GM12878 (cell line): ENCODE results near the gene CLEC18A. TPM values are rescaled to one million over a fixed set of nuclear protein-coding genes. Genes with fewer than 3 reads are reported as not detected.

ENCODE experiments used
- ATAC-seq: fragments of 200-7000 bp; cut with Tn5 transposase; 3 replicates; pipeline ENCODE4 v1.9.1; 2020; ENCODE audit warnings: mild to moderate bottlenecking, moderate library complexity
- BruUV-seq: library from RNA; stranded (reverse); fragments of 400-500 nt; replicated peaks from 2 replicates; lab custom pipeline; 2021; lab: Mats Ljungman, UMichigan
- CTCF ChIA-PET: fragments of 300-600 bp; sonication (Branson Sonifier 250); formaldehyde crosslinking; extraction: SDS; loops from one replicate; lab custom pipeline; 2021; ENCODE audit warnings: inconsistent platforms; lab: Yijun Ruan, JAX
- POLR2A ChIA-PET: fragments of 350-600 bp; formaldehyde crosslinking; extraction: SDS; loops from one replicate; lab custom pipeline; 2021; ENCODE audit warnings: inconsistent platforms; lab: Charles Lee
- RAD21 ChIA-PET: fragments of 300-600 bp; sonication (Branson Sonifier 250); formaldehyde crosslinking; loops from one replicate; lab custom pipeline; 2023; ENCODE audit warnings: antibody characterized with exemption; ENCODE audit not compliant: unreplicated experiment; lab: Charles Lee
- SMC1A ChIA-PET: fragments of 300-600 bp; sonication (Branson Sonifier 250); formaldehyde crosslinking; loops from one replicate; lab custom pipeline; 2023; ENCODE audit not compliant: unreplicated experiment, uncharacterized antibody; lab: Charles Lee
- DNase-seq: peaks from one replicate; pipeline ENCODE4 v3.0.0-alpha.2; 2011; ENCODE audit warnings: low read depth, low spot score
- FAIRE-seq: peaks from 3 replicates; lab custom pipeline; 2011; peaks lifted over from hg19 to GRCh38; lab: Jason Lieb, UNC
- H2AFZ ChIP-seq: 2 replicates; pipeline ENCODE4 v1.6.0; 2011; ENCODE audit warnings: low read depth, low read length, control low read depth; ENCODE audit not compliant: control insufficient read depth
- H3K27ac ChIP-seq: 2 replicates; pipeline ENCODE4 v1.5.1; 2011; ENCODE audit warnings: control low read depth; ENCODE audit not compliant: control insufficient read depth, insufficient read depth
- H3K27me3 ChIP-seq, 2 experiments: replicated peaks in 1 of 2; 2 replicates each; pipeline versions ENCODE4 v1.6.0 to v1.6.1; 2011; ENCODE audit warnings: low read length in 1 of 2; ENCODE audit not compliant: control insufficient read depth in 2 of 2, insufficient read depth in 2 of 2
- H3K36me3 ChIP-seq, 2 experiments: 2 replicates each; pipeline ENCODE4 v1.5.1; 2011; ENCODE audit warnings: low read length in 1 of 2; ENCODE audit not compliant: control insufficient read depth in 2 of 2, insufficient read depth in 2 of 2
- H3K4me1 ChIP-seq: 2 replicates; pipeline ENCODE4 v1.6.1; 2011; ENCODE audit warnings: mild to moderate bottlenecking, low read length, moderate library complexity, mixed read lengths; ENCODE audit not compliant: control insufficient read depth, insufficient read depth
- H3K4me2 ChIP-seq: 2 replicates; pipeline ENCODE4 v1.6.0; 2011; ENCODE audit warnings: control low read depth; ENCODE audit not compliant: control insufficient read depth, insufficient read depth
- H3K4me3 ChIP-seq: fragments of 200-600 bp; sonication (generic); 2 replicates; pipeline ENCODE4 v1.5.1; 2016
- H3K79me2 ChIP-seq: 2 replicates; pipeline ENCODE4 v1.6.0; 2011; ENCODE audit warnings: low read length; ENCODE audit not compliant: control insufficient read depth, insufficient read depth
- H3K9ac ChIP-seq: 2 replicates; pipeline ENCODE4 v1.8.0; 2011; ENCODE audit warnings: low read length, control low read depth, mixed read lengths; ENCODE audit not compliant: control insufficient read depth, insufficient read depth
- H3K9me3 ChIP-seq: replicated peaks from 3 replicates; pipeline ENCODE4 v1.5.1; 2011; ENCODE audit warnings: mild to moderate bottlenecking, low read length; ENCODE audit not compliant: control insufficient read depth, insufficient read depth
- H4K20me1 ChIP-seq: 2 replicates; pipeline ENCODE4 v1.6.0; 2011; ENCODE audit not compliant: control insufficient read depth, insufficient read depth
- CEBPZ ChIP-seq: fragments of 150-350 bp; IDR thresholded peaks from 2 replicates; pipeline ENCODE4 v1.6.1; 2016; ENCODE audit warnings: low read depth, low read length
- CHD4 ChIP-seq: fragments of 200-600 bp; sonication (generic); IDR thresholded peaks from 2 replicates; pipeline ENCODE4 v1.6.1; 2016; ENCODE audit warnings: mild to moderate bottlenecking
- CTCF ChIP-seq, 3 experiments: IDR thresholded peaks in 2 of 3; conservative IDR thresholded peaks in 1 of 3; 2 replicates each; pipeline ENCODE4 v1.5.1; 2011; ENCODE audit warnings: low read depth in 3 of 3, low read length in 3 of 3, mild to moderate bottlenecking in 3 of 3, control low read depth in 2 of 3, moderate library complexity in 2 of 3, inconsistent platforms in 1 of 3, mixed read lengths in 1 of 3; ENCODE audit not compliant: control insufficient read depth in 2 of 3, insufficient read depth in 1 of 3; ENCODE audit errors: extremely low read depth in 1 of 3
- HDAC6 ChIP-seq: fragments of 200-600 bp; sonication (generic); IDR thresholded peaks from one replicate; pipeline ENCODE4 v1.8.0; 2017; ENCODE audit warnings: antibody characterized with exemption; ENCODE audit not compliant: unreplicated experiment
- HDGF ChIP-seq: fragments of 450-650 bp; IDR thresholded peaks from 2 replicates; pipeline ENCODE4 v1.6.1; 2016; ENCODE audit warnings: antibody characterized with exemption
- NBN ChIP-seq: fragments of 450-650 bp; IDR thresholded peaks from 2 replicates; pipeline ENCODE4 v1.6.1; 2016
- NR2F1 ChIP-seq: fragments of 450-650 bp; conservative IDR thresholded peaks from 2 replicates; pipeline ENCODE4 v1.6.1; 2017; ENCODE audit warnings: mild to moderate bottlenecking
- PKNOX1 ChIP-seq: fragments of 450-650 bp; IDR thresholded peaks from 2 replicates; pipeline ENCODE4 v1.6.1; 2016; ENCODE audit warnings: mild to moderate bottlenecking
- PML ChIP-seq: IDR thresholded peaks from 2 replicates; pipeline ENCODE4 v1.6.1; 2012; ENCODE audit warnings: low read length, inconsistent platforms
- STAT3 ChIP-seq: IDR thresholded peaks from 2 replicates; pipeline ENCODE4 v1.6.1; 2011; ENCODE audit warnings: low read depth, low read length, improper control_type of control experiment
- SUPT20H ChIP-seq: IDR thresholded peaks from 2 replicates; pipeline ENCODE4 v1.6.1; 2011; ENCODE audit warnings: low read depth, mild to moderate bottlenecking, low read length, moderate library complexity, borderline replicate concordance; ENCODE audit not compliant: control insufficient read depth
- WGBS: methylation state at CpG from one replicate; pipeline ENCODE4 v1.1.6; 2016; ENCODE audit warnings: low lambda C conversion rate; ENCODE audit not compliant: insufficient replicate concordance, insufficient coverage; ENCODE audit errors: missing lambda C conversion rate; 5-methylcytosine and 5-hydroxymethylcytosine counted together
- in situ Hi-C: fragments of 300-500 bp; cut with MboI; formaldehyde crosslinking; loops from 9 replicates; pipeline ENCODE4 v1.14.3; 2018; ENCODE audit warnings: mixed read lengths
- intact Hi-C: fragments of 100-400 bp; cut with micrococcal nuclease; formaldehyde crosslinking; loops from one replicate; pipeline ENCODE4 v1.14.2; 2022; ENCODE audit not compliant: unreplicated experiment
- polyA plus RNA-seq, 11 experiments: library from polyadenylated mRNA; depleted of rRNA in 4 of 11; unstranded in 6 of 11; stranded (reverse) in 5 of 11; fragments of >200 nt; fragmentation: Nextera tagmentation in 4 of 11; fragmentation: Illumina TruSeq in 1 of 11; extraction: Ambion mirVana in 4 of 11; extraction: Trizol in 1 of 11; gene quantifications; 1 replicate in 1 of 11; 2 replicates in 10 of 11; pipeline versions ENCODE4 v1.2.1 to v1.2.3, GENCODE V29; 2011 to 2016; ENCODE audit warnings: inconsistent platforms in 2 of 11, missing spikeins in 2 of 11, low read depth in 1 of 11
- total RNA-seq, 4 experiments: library from RNA; depleted of rRNA in 3 of 4; stranded (reverse); fragments of >200 nt in 3 of 4; fragmentation: Illumina TruSeq in 1 of 4; extraction: Trizol in 1 of 4; gene quantifications; 2 replicates each; pipeline versions ENCODE4 v1.2.1 to v1.2.3, GENCODE V29; 2013 to 2021
- TF ChIP-seq, protein P1 (sequence below): IDR thresholded peaks from 2 replicates; pipeline ENCODE4 v1.6.1; 2012; ENCODE audit warnings: mild to moderate bottlenecking, low read depth, low read length

CLEC18A gene
- total and polyA plus RNA-seq, 10 of the 15 experiments (the other 5 are each of a cell fraction or from before 2014, with no cell fraction given), result 0.03 to 0.26 (median 0.10) TPM; not detected in 4

DNA sequence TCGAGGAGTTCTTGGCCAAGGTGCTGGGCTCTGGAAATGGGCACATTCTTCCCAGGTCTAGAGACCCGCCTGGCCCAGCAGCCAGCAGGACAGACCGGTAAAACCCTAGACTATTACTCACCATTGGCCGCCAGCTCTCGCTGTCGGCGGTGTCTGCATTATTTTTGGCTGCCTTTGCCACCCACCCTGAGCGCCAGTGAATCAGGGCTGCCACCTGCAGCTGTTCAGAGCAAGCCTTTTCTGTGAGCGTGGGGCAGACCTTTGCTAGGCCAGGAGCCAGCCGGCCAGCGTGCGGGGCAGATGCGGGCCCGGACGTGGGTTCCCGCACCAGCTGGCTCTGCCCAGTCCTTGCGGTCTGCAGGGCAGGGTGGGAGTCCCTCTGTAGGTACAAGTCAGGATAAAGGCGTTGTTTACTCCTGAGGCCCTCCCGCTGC lies 15.8 kb upstream of the CLEC18A start:
- WGBS, result 96% methylated on average over 19 of the region's 19 CpGs
- Histone ChIP-seq H3K27ac (no peak overlapping the region), H3K9me3 (no peaks in the 10 kb centered on the region), H3K4me3 (no peak overlapping the region), H2AFZ (no peak overlapping the region), H3K9ac (no peak overlapping the region), H3K4me2 (no peak overlapping the region), H3K36me3 (peaks cover 6 to 12% of the 10 kb centered on the region in 2 experiments; a peak in 3 of 4 replicates), H3K27me3 (no peaks in the 10 kb centered on the region), H3K4me1 (no peaks in the 10 kb centered on the region), H3K79me2 (no peaks in the 10 kb centered on the region), H4K20me1 (no peaks in the 10 kb centered on the region)
- intact Hi-C loops, result no loop called here
- ChIA-PET SMC1A (no interaction called here), POLR2A (no interaction called here), RAD21 (no interaction called here), CTCF (no interaction called here)
- in situ Hi-C loops, result no loop called here
- no TSS peak for BruUV-seq
- ATAC-seq (no peak), DNase-seq (no peak), FAIRE-seq (no peak)
- no peak for TF ChIP-seq PKNOX1
- TF ChIP-seq PML, result no peak
- TF ChIP-seq HDAC6, result no peak
- TF ChIP-seq STAT3, result no peak
- TF ChIP-seq, protein P1, sequence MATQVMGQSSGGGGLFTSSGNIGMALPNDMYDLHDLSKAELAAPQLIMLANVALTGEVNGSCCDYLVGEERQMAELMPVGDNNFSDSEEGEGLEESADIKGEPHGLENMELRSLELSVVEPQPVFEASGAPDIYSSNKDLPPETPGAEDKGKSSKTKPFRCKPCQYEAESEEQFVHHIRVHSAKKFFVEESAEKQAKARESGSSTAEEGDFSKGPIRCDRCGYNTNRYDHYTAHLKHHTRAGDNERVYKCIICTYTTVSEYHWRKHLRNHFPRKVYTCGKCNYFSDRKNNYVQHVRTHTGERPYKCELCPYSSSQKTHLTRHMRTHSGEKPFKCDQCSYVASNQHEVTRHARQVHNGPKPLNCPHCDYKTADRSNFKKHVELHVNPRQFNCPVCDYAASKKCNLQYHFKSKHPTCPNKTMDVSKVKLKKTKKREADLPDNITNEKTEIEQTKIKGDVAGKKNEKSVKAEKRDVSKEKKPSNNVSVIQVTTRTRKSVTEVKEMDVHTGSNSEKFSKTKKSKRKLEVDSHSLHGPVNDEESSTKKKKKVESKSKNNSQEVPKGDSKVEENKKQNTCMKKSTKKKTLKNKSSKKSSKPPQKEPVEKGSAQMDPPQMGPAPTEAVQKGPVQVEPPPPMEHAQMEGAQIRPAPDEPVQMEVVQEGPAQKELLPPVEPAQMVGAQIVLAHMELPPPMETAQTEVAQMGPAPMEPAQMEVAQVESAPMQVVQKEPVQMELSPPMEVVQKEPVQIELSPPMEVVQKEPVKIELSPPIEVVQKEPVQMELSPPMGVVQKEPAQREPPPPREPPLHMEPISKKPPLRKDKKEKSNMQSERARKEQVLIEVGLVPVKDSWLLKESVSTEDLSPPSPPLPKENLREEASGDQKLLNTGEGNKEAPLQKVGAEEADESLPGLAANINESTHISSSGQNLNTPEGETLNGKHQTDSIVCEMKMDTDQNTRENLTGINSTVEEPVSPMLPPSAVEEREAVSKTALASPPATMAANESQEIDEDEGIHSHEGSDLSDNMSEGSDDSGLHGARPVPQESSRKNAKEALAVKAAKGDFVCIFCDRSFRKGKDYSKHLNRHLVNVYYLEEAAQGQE, result no peak
- TF ChIP-seq SUPT20H, result no peak
- no peak for TF ChIP-seq NBN
- no peak for TF ChIP-seq CHD4
- no peak for TF ChIP-seq NR2F1
- TF ChIP-seq CTCF (IDR thresholded peaks at IDR 0.05 in 2 of 3, conservative IDR thresholded peaks at IDR 0.05 in 1 of 3; ENCODE audit: control insufficient read depth in 2 of 3, extremely low read depth in 1 of 3, insufficient read depth in 1 of 3, low read depth in 3 of 3, low read length in 3 of 3), result no peak
- no peak for TF ChIP-seq CEBPZ
- TF ChIP-seq HDGF, result no peak
